PFSK-1 (cell line): Measurements from ENCODE around the gene PCBP4.

Experiments used
- POLR2AphosphoS5 ChIP-seq: IDR thresholded peaks from 2 replicates; pipeline ENCODE4 v1.6.1; 2012; ENCODE audit warnings: low read depth, mild to moderate bottlenecking, control low read depth, low read length, moderate library complexity
- TF ChIP-seq, protein P1 (sequence below), 2 experiments: IDR thresholded peaks; 2 replicates each; pipeline versions ENCODE4 v1.6.1 to v1.8.0; 2011 to 2012; ENCODE audit warnings: low read depth in 2 of 2, low read length in 2 of 2, control low read depth in 1 of 2, inconsistent platforms in 1 of 2, mild to moderate bottlenecking in 1 of 2, moderate library complexity in 1 of 2; ENCODE audit not compliant: insufficient read depth in 1 of 2

DNA sequence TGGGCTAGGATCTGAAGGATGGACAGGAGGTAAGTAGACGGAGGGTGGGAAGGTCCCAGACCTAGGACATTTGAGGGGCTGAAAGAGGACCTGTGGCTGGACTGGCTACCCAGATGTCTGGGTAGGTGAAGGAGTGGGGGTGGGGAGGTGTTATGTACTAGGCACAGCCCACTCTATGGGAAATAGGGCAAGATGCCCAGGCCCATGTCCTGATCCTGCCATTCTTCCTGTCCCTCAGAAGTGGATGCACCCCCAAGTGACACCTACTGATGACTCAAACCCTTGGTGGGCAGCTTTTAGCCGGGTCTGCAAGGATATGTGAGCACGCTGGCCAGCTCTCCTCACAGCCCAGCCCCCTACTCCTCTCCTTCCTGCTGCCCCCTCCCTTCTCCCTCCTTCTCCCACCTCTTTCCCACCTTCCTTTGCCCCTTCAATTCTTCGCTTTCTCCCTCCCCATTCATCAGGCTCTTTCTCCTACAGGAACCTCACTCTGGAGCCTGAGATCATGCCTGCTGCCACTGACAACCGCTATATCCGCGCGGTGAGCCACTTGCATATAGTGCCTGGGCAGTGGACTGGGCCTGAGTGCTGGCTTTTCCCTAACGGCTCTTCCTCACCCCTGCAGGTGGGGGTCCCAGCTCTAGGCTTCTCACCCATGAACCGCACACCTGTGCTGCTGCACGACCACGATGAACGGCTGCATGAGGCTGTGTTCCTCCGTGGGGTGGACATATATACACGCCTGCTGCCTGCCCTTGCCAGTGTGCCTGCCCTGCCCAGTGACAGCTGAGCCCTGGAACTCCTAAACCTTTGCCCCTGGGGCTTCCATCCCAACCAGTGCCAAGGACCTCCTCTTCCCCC, 21.3 kb upstream of the PCBP4 start:
- no peak for TF ChIP-seq POLR2AphosphoS5
- TF ChIP-seq, protein P1, sequence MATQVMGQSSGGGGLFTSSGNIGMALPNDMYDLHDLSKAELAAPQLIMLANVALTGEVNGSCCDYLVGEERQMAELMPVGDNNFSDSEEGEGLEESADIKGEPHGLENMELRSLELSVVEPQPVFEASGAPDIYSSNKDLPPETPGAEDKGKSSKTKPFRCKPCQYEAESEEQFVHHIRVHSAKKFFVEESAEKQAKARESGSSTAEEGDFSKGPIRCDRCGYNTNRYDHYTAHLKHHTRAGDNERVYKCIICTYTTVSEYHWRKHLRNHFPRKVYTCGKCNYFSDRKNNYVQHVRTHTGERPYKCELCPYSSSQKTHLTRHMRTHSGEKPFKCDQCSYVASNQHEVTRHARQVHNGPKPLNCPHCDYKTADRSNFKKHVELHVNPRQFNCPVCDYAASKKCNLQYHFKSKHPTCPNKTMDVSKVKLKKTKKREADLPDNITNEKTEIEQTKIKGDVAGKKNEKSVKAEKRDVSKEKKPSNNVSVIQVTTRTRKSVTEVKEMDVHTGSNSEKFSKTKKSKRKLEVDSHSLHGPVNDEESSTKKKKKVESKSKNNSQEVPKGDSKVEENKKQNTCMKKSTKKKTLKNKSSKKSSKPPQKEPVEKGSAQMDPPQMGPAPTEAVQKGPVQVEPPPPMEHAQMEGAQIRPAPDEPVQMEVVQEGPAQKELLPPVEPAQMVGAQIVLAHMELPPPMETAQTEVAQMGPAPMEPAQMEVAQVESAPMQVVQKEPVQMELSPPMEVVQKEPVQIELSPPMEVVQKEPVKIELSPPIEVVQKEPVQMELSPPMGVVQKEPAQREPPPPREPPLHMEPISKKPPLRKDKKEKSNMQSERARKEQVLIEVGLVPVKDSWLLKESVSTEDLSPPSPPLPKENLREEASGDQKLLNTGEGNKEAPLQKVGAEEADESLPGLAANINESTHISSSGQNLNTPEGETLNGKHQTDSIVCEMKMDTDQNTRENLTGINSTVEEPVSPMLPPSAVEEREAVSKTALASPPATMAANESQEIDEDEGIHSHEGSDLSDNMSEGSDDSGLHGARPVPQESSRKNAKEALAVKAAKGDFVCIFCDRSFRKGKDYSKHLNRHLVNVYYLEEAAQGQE (IDR thresholded peaks at IDR 0.05; ENCODE audit: insufficient read depth in 1 of 2, low read depth in 2 of 2, low read length in 2 of 2) = no peak
